Eye (tissue), 1 donor: ENCODE data around the gene MST1.
A peak's percentile ranks its signal among the peaks of the same experiment; 100 is the strongest.

ENCODE experiments used
- DNase-seq: peaks from one replicate; pipeline ENCODE4 v3.0.0-alpha.2; 2015

Gene MST1

DNA sequence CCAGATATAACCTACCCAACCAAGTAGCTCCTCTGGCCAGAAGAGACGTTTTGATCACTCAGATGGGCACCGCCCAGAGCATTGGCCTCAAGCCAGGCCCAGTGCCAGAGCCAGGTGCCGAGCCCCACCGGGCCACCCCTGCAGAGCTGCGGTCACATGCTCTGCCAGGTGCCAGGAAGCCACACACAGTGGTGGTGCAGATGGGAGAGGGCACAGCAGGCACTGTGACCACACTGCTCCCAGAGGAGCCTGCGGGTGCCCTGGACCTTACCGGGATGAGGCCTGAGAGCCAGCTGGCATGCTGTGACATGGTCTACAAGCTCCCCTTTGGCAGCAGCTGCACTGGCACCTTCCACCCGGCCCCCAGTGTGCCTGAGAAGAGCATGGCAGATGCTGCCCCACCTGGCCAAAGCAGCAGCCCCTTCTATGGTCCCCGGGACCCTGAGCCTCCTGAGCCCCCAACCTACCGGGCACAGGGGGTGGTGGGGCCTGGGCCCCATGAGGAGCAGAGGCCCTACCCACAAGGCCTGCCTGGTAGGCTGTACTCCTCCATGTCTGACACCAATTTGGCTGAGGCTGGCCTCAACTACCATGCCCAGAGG is 34.2 kb downstream of the MST1 start:
- no peak for DNase-seq

DNA sequence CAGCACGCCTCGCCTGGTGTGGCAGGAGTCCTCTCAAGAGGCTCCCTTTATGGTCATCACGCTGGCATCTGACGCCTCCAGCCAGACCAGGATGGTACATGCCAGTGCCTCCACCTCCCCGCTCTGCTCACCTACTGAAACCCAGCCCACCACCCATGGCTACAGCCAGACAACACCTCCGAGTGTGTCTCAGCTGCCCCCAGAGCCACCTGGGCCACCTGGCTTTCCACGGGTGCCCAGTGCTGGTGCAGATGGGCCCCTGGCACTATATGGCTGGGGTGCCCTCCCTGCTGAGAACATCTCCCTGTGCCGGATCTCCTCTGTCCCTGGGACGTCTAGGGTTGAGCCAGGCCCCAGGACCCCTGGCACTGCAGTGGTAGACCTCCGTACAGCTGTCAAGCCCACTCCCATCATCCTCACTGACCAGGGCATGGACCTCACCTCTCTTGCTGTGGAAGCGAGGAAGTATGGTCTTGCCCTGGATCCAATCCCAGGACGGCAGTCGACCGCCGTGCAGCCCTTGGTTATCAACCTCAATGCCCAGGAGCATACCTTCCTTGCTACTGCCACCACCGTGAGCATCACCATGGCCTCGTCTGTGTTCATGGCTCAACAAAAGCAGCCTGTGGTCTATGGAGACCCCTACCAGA is 35.0 kb downstream of the MST1 start:
- DNase-seq = no peak

DNA sequence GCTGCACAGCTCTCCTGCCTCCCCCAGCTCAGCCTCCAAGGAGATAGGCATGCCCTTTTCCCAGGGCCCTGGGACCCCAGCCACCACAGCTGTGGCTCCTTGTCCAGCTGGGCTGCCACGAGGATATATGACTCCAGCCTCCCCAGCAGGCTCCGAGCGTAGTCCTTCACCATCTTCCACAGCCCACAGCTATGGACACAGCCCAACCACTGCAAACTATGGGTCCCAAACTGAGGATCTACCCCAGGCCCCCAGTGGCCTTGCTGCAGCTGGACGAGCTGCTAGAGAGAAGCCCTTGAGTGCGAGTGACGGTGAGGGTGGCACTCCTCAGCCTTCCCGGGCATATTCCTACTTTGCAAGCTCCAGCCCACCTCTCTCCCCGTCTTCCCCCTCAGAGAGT is 35.7 kb downstream of the MST1 start:
- no peak for DNase-seq

DNA sequence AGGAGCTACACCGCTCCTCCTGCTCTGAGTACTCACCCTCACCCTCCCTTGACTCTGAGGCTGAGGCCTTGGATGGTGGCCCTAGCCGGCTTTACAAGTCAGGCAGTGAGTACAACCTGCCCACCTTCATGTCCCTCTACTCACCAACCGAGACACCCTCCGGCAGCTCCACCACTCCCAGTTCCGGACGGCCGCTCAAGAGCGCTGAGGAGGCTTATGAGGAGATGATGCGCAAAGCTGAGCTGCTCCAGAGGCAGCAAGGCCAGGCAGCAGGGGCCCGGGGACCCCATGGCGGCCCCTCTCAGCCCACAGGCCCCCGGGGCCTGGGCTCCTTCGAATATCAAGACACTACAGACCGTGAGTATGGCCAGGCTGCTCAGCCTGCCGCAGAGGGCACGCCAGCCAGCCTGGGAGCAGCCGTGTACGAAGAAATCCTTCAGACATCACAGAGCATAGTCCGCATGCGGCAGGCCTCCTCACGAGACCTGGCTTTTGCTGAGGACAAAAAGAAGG is 36.3 kb downstream of the MST1 start:
- no peak for DNase-seq

DNA sequence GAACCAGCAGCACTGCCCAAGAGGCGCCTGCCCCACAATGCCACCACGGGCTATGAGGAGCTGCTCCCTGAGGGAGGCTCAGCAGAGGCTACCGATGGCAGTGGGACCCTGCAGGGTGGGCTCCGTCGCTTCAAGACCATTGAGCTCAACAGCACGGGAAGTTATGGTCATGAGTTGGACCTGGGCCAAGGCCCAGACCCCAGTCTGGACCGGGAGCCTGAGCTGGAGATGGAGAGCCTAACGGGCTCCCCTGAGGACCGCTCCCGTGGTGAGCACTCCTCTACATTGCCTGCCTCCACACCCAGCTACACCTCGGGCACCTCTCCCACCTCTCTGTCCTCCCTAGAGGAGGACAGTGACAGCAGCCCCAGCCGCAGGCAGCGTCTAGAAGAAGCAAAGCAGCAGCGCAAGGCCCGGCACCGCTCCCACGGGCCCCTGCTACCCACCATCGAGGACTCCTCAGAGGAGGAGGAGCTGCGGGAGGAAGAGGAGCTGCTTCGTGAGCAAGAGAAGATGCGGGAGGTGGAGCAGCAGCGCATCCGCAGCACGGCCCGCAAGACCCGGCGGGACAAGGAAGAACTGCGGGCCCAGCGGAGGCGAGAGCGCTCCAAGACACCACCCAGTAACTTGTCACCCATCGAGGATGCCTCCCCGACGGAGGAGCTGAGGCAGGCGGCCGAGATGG is 36.9 kb downstream of the MST1 start:
- no peak for DNase-seq

DNA sequence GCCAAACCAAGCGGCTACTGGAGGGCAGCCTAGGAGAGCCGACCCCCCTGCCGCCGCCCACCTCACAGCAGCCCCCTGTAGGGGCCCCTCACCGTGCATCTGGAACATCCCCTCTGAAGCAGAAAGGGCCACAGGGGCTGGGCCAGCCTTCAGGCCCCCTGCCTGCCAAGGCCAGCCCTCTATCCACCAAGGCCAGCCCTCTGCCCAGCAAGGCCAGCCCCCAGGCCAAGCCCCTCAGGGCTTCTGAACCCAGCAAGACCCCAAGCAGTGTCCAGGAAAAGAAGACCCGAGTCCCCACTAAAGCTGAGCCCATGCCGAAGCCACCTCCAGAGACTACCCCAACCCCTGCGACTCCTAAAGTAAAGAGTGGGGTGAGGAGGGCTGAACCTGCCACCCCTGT is 38.6 kb downstream of the MST1 start:
- peak; percentile 11 for DNase-seq

DNA sequence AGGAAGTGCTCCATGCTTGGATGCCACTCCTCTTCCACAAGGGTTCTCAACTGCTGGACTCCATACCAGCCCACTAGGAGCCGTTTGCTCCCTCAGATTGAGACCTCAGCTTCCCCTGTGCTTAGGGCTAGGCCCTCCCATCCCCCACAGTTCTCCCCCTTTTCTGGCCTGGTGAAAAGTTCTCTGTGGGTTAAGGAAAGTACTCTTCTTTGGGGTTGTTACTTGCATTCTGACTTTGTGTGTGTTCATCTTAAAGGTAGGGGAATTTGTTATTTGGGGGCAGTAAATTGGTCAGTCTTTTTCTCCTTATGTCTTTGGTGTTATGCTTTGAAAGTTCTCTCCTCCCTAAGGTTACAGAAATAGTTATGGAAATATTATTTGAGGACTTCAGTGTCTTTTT is 39.1 kb downstream of the MST1 start:
- DNase-seq = no peak

DNA sequence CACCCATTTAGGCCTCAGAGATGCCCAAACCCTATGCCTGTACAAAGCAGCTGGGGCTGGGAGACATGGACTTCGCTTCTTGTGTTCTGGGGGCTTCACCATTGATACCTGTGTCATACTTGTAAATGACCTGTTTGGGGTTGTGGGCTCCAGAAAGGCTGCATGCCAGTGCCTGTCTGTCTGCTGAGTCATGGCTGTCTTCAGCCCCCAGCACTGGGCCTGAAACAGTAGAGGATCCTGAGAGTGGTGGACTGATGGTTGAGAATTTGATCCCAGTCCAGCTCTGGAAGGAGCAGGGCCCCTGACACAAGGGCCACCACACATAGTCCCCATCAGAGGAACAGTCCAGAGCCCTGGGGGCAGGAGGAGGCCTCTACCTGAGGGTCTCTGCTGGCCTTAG is 39.7 kb downstream of the MST1 start:
- DNase-seq = no peak

DNA sequence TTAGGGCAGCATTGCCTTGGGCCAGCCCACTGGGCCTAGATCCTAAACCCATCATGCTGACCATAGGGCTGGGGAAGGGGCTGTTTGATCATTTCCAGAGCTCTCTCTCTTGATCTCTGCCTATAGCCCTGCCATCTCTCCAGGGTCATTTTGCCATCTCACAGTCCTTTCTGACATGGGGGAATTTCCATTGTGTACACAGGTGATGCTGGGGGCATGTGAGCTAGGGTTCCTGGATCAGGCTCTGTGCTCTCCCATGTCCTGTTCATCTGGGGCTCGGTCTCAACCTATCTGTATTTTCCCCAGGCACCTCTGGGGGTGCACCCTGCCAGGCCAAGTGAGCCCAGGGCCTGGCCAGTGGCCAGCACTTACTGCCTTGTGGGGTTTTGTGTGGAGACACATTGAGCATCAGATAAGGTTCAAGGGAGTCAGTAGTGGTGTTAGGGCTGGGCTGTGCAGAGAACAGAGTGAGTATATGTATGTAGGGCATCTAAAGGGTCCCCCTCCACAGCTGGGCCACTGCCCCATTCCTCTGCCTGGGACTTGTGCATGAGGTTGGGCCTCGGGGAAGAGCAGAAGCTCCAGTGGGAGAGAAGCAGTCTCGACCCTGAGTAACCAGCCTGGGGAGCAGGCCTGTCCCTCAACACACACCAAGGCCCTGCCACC is 40.8 kb downstream of the MST1 start:
- no peak for DNase-seq

DNA sequence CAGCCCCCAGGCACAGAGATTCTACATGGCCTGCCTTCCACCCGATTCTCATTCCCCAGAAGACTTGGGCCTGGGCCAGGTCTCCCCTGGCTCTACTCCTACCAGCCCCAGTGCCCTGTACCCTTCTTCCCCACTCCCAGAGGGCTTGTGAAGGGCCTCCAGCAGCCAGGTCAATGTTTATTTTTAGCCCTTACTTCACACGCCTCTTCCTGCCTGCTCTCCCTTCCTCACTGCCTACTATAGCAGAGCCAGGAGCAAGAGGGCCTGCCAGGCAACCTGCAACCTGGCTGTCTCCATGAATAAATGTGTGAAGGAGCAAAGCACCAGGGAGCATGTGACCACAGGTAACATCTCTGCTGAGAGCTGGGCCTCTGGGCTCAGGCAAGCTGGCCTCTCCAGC is 41.5 kb downstream of the MST1 start:
- no peak for DNase-seq

DNA sequence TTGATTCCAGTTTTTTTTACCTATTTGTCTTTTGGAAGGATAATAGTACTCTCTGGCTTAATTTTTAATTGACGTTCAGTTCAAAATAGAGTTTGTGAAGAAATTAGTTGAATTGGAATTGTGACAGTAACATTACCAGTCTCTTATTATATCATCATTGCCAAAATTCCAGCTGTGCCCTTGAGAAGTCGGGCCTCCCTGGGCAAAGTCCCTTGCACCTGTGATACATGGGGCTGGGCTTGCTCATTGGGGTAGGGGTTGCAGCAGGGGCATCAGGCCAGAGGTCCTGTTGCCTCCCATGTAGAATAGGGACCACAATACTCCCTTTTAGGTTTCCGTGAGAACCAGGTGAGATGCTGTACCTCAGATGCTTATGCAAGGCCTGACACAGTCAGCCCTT is 43.0 kb downstream of the MST1 start:
- no peak for DNase-seq

DNA sequence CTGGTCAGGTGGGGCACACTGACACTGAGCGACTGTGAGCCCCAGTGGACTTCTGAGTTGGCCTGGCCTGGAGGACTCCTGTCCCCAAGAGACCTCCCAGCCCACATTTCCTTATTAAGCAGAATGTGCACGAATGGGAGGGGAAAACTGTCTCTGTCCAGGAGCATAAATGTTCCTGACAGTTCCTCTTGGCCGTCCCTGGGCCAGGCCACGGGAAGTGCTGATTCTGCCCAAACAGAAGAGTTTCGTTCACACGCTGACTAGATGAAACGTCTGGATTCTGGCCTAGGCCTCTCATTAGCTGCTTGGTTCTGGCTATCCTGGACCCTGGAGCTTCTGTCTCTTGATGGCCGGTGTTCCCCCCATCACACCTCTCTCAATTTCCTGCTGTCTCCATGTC is 44.6 kb downstream of the MST1 start:
- DNase-seq = no peak

DNA sequence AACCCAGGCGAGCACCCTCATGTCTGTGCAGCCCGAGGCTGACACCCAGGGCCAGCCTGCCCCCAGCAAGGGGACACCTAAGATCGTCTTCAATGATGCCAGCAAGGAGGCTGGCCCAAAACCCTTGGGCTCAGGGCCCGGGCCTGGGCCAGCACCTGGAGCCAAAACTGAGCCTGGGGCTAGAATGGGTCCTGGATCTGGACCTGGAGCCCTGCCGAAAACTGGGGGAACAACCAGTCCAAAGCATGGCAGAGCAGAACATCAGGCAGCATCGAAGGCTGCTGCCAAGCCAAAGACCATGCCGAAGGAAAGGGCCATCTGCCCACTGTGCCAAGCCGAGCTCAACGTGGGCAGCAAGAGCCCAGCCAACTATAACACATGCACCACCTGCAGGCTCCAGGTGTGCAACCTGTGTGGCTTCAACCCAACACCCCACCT is 46.5 kb downstream of the MST1 start:
- DNase-seq = no peak

DNA sequence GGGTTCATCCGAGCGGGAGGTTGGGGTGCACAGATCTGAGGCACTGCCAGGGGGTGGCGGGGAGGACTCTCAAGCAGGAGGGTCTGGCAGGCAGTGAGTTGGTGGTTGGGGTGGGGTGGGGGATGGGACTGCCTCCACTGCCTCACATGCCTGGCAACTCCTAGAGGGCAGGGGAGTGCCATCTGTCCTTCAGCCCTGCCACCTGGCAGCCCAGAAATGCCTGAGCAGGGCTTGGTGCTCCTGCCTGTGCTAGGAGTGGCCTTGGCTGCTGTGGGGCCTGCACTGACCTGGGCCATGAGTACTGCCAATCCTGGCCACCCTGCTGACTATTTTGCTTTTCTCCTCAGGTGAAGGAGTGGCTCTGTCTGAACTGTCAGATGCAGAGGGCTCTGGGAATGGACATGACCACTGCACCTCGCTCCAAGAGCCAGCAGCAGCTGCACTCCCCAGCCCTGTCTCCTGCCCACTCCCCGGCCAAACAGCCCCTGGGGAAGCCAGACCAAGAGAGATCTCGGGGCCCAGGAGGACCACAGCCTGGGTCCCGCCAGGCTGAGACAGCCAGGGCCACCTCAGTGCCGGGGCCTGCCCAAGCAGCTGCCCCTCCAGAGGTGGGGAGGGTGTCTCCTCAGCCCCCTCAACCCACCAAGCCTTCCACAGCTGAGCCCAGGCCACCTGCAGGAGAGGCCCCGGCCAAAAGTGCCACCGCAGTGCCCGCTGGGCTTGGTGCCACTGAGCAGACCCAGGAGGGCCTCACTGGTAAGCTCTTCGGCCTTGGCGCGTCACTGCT is 47.2 kb downstream of the MST1 start:
- DNase-seq = no peak

DNA sequence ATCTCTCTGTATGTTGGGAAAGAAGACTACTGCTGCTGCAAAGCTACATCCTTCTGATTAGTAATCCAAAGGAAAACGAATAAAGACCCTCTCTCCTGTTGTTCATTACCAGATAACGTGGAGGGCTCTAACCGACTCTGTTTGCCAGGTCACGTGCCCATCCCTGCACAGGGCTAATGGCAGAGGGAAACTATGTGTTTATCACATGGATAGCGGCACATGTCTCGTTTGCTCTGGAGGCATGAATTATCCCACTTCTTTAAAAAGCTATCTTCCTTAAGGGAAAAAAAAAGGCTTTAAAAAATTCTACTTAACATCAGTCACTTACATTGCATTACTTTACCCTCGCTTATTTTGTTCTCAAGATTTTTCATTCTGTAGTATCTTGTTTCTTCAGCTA is 48.0 kb downstream of the MST1 start:
- no peak for DNase-seq

DNA sequence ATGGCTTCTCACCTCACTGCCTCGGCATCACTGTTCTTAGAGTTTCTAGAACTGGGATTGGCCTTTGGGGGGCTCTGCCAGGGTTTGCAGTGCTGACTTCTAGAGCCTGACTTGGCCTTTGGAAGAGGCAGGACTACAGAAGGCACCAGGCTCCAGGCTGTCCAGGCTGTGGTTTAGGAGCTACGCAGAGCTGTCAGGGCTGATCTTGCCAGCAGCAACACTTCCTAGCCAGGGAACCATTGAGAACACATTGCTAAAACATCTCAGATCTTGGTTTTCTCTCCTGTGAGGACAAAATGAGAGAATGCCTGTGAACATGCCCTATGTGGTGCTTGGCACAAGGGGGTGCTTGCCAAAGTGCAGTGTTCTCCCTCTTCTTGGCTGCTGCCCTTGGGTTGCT is 49.7 kb downstream of the MST1 start:
- DNase-seq = no peak

DNA sequence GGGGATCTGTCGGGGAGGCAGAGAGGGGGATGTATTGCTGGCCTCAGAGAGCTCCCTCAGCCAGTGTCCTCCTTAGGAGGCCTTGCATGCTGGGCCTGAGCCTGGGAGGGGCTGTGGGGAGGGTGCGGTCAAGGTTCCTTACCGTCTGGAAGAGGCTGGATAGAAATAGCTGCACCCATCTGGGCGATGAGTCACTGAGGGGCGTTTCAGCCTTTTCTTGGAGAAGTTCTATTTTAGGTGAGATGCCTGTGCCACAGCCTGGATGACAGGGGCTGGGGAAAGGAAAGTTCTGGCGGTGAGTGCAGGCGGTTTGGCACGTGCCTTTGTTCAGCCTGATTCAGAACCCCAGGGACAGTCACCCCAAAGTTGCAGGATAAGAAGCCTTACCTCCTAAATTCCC is 50.8 kb downstream of the MST1 start:
- no peak for DNase-seq

DNA sequence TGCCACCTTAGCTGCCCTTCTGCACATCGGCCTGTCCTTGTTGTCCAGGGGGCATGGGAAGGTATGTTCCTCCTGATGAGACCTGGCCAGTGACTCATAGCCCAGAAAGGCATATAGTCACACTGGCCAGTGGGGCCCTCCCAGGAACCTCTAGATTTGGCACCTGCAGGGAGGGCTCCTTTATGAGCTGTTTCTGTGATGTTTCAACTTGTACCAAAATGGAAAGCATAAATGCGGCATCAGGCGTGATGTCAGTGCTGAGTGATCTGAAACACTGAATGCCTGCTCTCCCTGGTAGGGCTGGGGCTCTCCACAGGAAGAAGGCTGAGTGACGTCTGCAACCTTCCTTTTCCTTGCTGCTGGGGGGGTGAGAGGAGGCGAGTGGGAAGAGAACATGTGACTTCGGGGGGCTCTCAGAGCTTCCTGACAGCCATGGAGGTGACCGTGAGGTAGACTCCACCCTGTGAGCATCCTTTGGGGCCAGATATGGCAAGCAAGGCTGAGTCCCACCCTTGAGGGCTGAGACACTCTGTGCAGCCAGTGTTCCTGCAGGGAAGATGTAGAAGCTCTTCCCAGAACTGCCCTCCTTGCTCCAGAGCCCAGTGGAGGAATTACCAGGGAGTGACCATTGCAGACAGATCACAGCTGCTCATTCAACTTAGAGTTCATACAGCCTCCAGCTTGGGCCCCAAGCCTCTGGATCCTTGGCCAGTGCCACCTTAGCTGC is 52.2 kb downstream of the MST1 start:
- no peak for DNase-seq

DNA sequence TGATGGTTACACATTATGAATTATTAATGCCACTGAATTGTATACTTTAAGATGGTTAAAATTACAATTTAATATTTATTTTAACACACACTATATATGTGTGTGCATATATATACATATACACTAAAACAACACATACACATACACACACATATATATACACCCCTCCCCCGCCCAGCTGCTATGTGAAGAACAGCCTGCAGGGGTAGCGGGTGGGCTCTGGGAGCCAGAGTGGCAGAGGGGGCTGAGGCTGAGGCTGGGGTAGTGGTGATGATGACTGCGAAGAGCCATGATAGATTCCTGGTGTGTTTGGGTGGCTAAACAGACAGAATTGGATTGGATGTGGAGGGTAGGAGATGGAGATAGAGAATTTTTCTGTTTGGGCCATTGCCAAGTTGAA is 54.5 kb downstream of the MST1 start:
- DNase-seq = no peak
